H9 (cell line): ENCODE data around the gene ERO1B. TPM values are rescaled to one million over a fixed set of nuclear protein-coding genes. Genes with fewer than 3 reads are reported as not detected.
A peak's percentile ranks its signal among the peaks of the same experiment; 100 is the strongest.

Experiments used
- DNase-seq: peaks from one replicate; pipeline ENCODE4 v3.0.0-alpha.2; 2017
- H2AFZ ChIP-seq: one replicate; pipeline ENCODE4 v1.6.1; 2013; ENCODE audit warnings: mild to moderate bottlenecking, low read length, control low read depth, moderate library complexity
- H2AK5ac ChIP-seq: 2 replicates; pipeline ENCODE4 v1.6.1; 2013; ENCODE audit warnings: low read length, control low read depth, mixed read lengths; ENCODE audit not compliant: insufficient read length
- H2BK120ac ChIP-seq: one replicate; pipeline ENCODE4 v1.6.1; 2013; ENCODE audit warnings: low read depth, mild to moderate bottlenecking, low read length, control low read depth, inconsistent platforms; ENCODE audit not compliant: poor library complexity, severe bottlenecking
- H2BK12ac ChIP-seq: 2 replicates; pipeline ENCODE4 v1.6.1; 2013; ENCODE audit warnings: low read length, control low read depth, mixed read lengths, low read depth; ENCODE audit not compliant: insufficient read length
- H2BK15ac ChIP-seq: 2 replicates; pipeline ENCODE4 v1.6.1; 2013; ENCODE audit warnings: low read depth, low read length, control low read depth
- H2BK20ac ChIP-seq: one replicate; pipeline ENCODE4 v1.6.1; 2013; ENCODE audit warnings: low read depth, mild to moderate bottlenecking, low read length, control low read depth, inconsistent platforms; ENCODE audit not compliant: poor library complexity, severe bottlenecking
- H2BK5ac ChIP-seq: 2 replicates; pipeline ENCODE4 v1.6.1; 2013; ENCODE audit warnings: low read length, control low read depth, mixed read lengths; ENCODE audit not compliant: insufficient read length
- H3K14ac ChIP-seq: 2 replicates; pipeline ENCODE4 v1.6.1; 2013; ENCODE audit warnings: low read length, control low read depth; ENCODE audit not compliant: insufficient read depth
- H3K18ac ChIP-seq: 2 replicates; pipeline ENCODE4 v1.6.1; 2013; ENCODE audit warnings: low read depth, mild to moderate bottlenecking, mixed read lengths, low read length, control low read depth; ENCODE audit not compliant: insufficient read length
- H3K23ac ChIP-seq: 2 replicates; pipeline ENCODE4 v1.6.1; 2013; ENCODE audit warnings: low read length, control low read depth, mixed read lengths, low read depth; ENCODE audit not compliant: insufficient read length
- H3K23me2 ChIP-seq: 2 replicates; pipeline ENCODE4 v1.6.1; 2013; ENCODE audit warnings: low read depth, mild to moderate bottlenecking, mixed read lengths, low read length, control low read depth; ENCODE audit not compliant: insufficient read length, poor library complexity, severe bottlenecking
- H3K27ac ChIP-seq: 2 replicates; pipeline ENCODE4 v1.5.1; 2013; ENCODE audit warnings: low read length, control low read depth, mixed read lengths, low read depth; ENCODE audit not compliant: insufficient read length
- H3K27me3 ChIP-seq: 2 replicates; pipeline ENCODE4 v1.6.1; 2013; ENCODE audit warnings: low read length, control low read depth, inconsistent platforms; ENCODE audit not compliant: insufficient read depth
- H3K4ac ChIP-seq: 2 replicates; pipeline ENCODE4 v1.6.1; 2013; ENCODE audit warnings: low read depth, mild to moderate bottlenecking, control low read depth, inconsistent platforms, low read length, moderate library complexity
- H3K4me1 ChIP-seq: 2 replicates; pipeline ENCODE4 v1.6.1; 2013; ENCODE audit warnings: low read length, control low read depth, inconsistent platforms; ENCODE audit not compliant: insufficient read depth
- H3K4me2 ChIP-seq: 2 replicates; pipeline ENCODE4 v1.6.1; 2013; ENCODE audit warnings: low read length, control low read depth, mixed read lengths; ENCODE audit not compliant: insufficient read length, insufficient read depth
- H3K56ac ChIP-seq: 2 replicates; pipeline ENCODE4 v1.6.1; 2013; ENCODE audit warnings: low read depth, mild to moderate bottlenecking, mixed read lengths, low read length, control low read depth; ENCODE audit not compliant: insufficient read length
- H3K79me1 ChIP-seq: 2 replicates; pipeline ENCODE4 v1.6.1; 2013; ENCODE audit warnings: low read depth, mild to moderate bottlenecking, moderate library complexity, low read length, control low read depth, inconsistent platforms; ENCODE audit not compliant: insufficient read depth, poor library complexity, severe bottlenecking
- H3K79me2 ChIP-seq: 2 replicates; pipeline ENCODE4 v1.6.1; 2013; ENCODE audit warnings: low read length, control low read depth, inconsistent platforms; ENCODE audit not compliant: insufficient read depth
- H3K9ac ChIP-seq: 2 replicates; pipeline ENCODE4 v1.6.1; 2013; ENCODE audit warnings: low read length, control low read depth, mixed read lengths; ENCODE audit not compliant: insufficient read length; ENCODE audit errors: extremely low read depth
- H3K9me3 ChIP-seq: one replicate; pipeline ENCODE4 v1.6.1; 2013; ENCODE audit warnings: low read depth, low read length, inconsistent platforms; ENCODE audit not compliant: control insufficient read depth
- H3T11ph ChIP-seq: one replicate; pipeline ENCODE4 v1.6.1; 2013; ENCODE audit warnings: mild to moderate bottlenecking, low read length, control low read depth, inconsistent platforms
- H4K20me1 ChIP-seq: one replicate; pipeline ENCODE4 v1.6.1; 2013; ENCODE audit not compliant: control insufficient read depth, insufficient read length, insufficient read depth
- H4K5ac ChIP-seq: 2 replicates; pipeline ENCODE4 v1.6.1; 2013; ENCODE audit warnings: low read depth, mild to moderate bottlenecking, mixed read lengths, low read length, control low read depth; ENCODE audit not compliant: insufficient read length
- H4K8ac ChIP-seq: replicated peaks from 2 replicates; pipeline ENCODE4 v1.6.1; 2013; ENCODE audit warnings: low read length, control low read depth, mixed read lengths, low read depth; ENCODE audit not compliant: insufficient read length
- H4K91ac ChIP-seq: 2 replicates; pipeline ENCODE4 v1.6.1; 2013; ENCODE audit warnings: low read depth, mild to moderate bottlenecking, moderate library complexity, mixed read lengths, low read length, control low read depth; ENCODE audit not compliant: insufficient read length
- H3K27ac Mint-ChIP-seq, 3 experiments: 2 replicates in 2 of 3; 3 replicates in 1 of 3; pipeline ENCODE4 v1.8.0; 2020 to 2021; ENCODE audit warnings: mixed read lengths in 3 of 3, mild to moderate bottlenecking in 1 of 3, moderate library complexity in 1 of 3
- H3K27me3 Mint-ChIP-seq: 2 replicates; pipeline ENCODE4 v1.8.0; 2021; ENCODE audit warnings: low read depth, mild to moderate bottlenecking, moderate library complexity, mixed read lengths
- H3K36me3 Mint-ChIP-seq, 3 experiments: 2 replicates in 2 of 3; 3 replicates in 1 of 3; pipeline ENCODE4 v1.8.0; 2020 to 2021; ENCODE audit warnings: low read depth in 3 of 3, mixed read lengths in 3 of 3; ENCODE audit not compliant: insufficient read depth in 1 of 3
- H3K4me1 Mint-ChIP-seq, 2 experiments: 2 replicates each; pipeline ENCODE4 v1.8.0; 2020; ENCODE audit warnings: mixed read lengths in 2 of 2
- H3K4me3 Mint-ChIP-seq, 2 experiments: 2 replicates in 1 of 2; 3 replicates in 1 of 2; pipeline ENCODE4 v1.8.0; 2020 to 2021; ENCODE audit warnings: mild to moderate bottlenecking in 2 of 2, mixed read lengths in 2 of 2, moderate library complexity in 1 of 2
- H3K9me3 Mint-ChIP-seq, 2 experiments: 2 replicates in 1 of 2; 3 replicates in 1 of 2; pipeline ENCODE4 v1.8.0; 2020; ENCODE audit warnings: mild to moderate bottlenecking in 2 of 2, mixed read lengths in 2 of 2, moderate library complexity in 1 of 2
- WGBS: extraction: QIAGEN DNeasy Blood & Tissue Kit; methylation state at CpG from one replicate; pipeline ENCODE4 v1.1.7; 2013; ENCODE audit warnings: missing lambda C conversion rate, low lambda C conversion rate, mixed read lengths; ENCODE audit not compliant: insufficient read length; ENCODE audit errors: extremely low coverage; 5-methylcytosine and 5-hydroxymethylcytosine counted together
- total RNA-seq: library from RNA; stranded (reverse); gene quantifications from 2 replicates; pipeline ENCODE4 v1.2.1, GENCODE V29; 2021
- TF ChIP-seq, protein P1 (sequence below): fragments of 200-600 bp; sonication (generic); conservative IDR thresholded peaks from 3 replicates; pipeline ENCODE4 v1.8.0; 2021; ENCODE audit warnings: antibody characterized with exemption, mild to moderate bottlenecking

ERO1B gene
- total RNA-seq, 1 experiment from 2014 or later: 1.5 TPM

DNA sequence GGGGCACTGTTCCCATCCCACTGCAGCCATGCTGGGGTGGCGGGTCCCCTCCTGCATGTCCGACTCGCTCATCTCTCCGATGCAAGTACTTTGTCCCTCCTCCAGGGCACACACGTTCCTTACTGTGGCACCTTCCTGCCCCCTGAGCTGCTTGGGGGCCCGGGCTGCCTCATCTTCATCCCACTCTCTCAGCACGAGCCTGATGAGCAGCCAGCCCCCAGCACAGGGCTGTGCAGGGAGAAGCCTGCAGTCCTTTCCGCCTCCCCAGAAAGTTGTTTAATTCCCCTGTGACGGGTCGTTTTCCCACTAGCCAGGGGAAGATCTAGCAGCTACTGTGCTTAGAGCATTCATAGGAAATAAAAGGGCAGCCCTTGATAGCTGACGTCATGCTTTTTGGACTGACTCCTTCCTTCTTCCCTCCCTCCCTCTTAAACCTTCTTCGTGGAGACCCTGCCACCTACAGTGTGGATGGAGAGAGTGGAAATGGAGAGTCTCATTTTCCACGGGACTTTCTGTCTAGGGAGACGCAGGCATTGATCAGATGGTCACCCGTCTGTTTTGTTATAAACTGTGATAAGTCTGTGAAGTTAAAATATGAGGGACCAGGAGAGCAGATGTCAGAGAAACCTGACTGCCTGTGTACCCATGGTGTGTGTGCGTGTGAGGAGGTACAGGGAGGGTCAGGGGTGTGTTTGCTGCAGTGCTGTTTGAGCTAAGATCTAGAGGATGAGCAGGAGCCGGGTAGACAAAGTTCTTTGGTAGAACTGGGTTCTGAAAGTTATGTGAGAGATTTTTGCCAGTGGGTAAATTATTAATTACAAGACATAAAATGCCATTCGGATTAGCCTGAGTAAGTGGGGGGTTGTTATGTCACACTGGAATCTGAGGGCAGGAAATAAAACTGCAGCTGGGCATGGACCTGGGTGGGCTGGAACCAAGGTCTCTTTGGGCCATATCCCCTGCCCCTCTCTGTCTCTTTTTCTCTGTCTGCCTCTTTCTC is 105.1 kb downstream of the ERO1B start:
- Histone ChIP-seq H3K4me2 (no peak overlapping the region), H3K9me3 (no peaks in the 10 kb centered on the region), H3K9ac (no peak overlapping the region), H3K56ac (no peak overlapping the region), H3K27ac (no peak overlapping the region), H4K91ac (no peak overlapping the region), H3K23ac (no peak overlapping the region), H4K5ac (no peak overlapping the region), H2BK20ac (no peak overlapping the region), H3K14ac (no peak overlapping the region; the same call in 1 of the 2 replicates), H3T11ph (no peak overlapping the region), H3K27me3 (no peaks in the 10 kb centered on the region), H2BK12ac (no peak overlapping the region), H3K18ac (no peak overlapping the region), H4K8ac (no peak overlapping the region), H3K4ac (no peak overlapping the region), H3K4me1 (no peaks in the 10 kb centered on the region), H2BK5ac (no peak overlapping the region), H2BK120ac (no peak overlapping the region), H3K79me2 (no peaks in the 10 kb centered on the region), H3K23me2 (no peaks in the 10 kb centered on the region), H2AFZ (no peak overlapping the region), H3K79me1 (no peaks in the 10 kb centered on the region), H2BK15ac (no peak overlapping the region), H2AK5ac (no peak overlapping the region), H4K20me1 (no peaks in the 10 kb centered on the region)
- no peaks in the 10 kb centered on the region for H3K9me3 Mint-ChIP-seq
- H3K4me3 Mint-ChIP-seq: no peak overlapping the region
- H3K27me3 Mint-ChIP-seq: no peaks in the 10 kb centered on the region
- DNase-seq: no peak
- WGBS: no CpG with 5 or more reads among the region's 18 CpGs
- peaks cover 9 to 18% of the 10 kb centered on the region in 2 experiments for H3K4me1 Mint-ChIP-seq
- peak overlapping the region; percentile 4 to 17 (median 6); a peak in 2 of 7 replicates for H3K27ac Mint-ChIP-seq
- H3K36me3 Mint-ChIP-seq: peaks cover 0 to 12% (median 7%) of the 10 kb centered on the region in 3 experiments; a peak in 3 of 7 replicates
- TF ChIP-seq, protein P1, sequence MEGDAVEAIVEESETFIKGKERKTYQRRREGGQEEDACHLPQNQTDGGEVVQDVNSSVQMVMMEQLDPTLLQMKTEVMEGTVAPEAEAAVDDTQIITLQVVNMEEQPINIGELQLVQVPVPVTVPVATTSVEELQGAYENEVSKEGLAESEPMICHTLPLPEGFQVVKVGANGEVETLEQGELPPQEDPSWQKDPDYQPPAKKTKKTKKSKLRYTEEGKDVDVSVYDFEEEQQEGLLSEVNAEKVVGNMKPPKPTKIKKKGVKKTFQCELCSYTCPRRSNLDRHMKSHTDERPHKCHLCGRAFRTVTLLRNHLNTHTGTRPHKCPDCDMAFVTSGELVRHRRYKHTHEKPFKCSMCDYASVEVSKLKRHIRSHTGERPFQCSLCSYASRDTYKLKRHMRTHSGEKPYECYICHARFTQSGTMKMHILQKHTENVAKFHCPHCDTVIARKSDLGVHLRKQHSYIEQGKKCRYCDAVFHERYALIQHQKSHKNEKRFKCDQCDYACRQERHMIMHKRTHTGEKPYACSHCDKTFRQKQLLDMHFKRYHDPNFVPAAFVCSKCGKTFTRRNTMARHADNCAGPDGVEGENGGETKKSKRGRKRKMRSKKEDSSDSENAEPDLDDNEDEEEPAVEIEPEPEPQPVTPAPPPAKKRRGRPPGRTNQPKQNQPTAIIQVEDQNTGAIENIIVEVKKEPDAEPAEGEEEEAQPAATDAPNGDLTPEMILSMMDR: no peak
